Thyroid gland (tissue), 4 donors: Measurements from ENCODE around the gene PTGES.

ENCODE experiments used
- CTCF ChIP-seq, 6 experiments: fragments of 200-600 bp in 3 of 6; fragments of 450-650 bp in 3 of 6; sonication (generic) in 3 of 6; IDR thresholded peaks; one replicate each; pipeline ENCODE4 v1.5.1; 2016 to 2019; ENCODE audit warnings: antibody characterized with exemption in 6 of 6, mild to moderate bottlenecking in 2 of 6, inconsistent platforms in 1 of 6, moderate library complexity in 1 of 6
- POLR2A ChIP-seq, 2 donors: fragments of 450-650 bp; IDR thresholded peaks; one replicate each; pipeline ENCODE4 v1.6.1; 2017; ENCODE audit warnings: antibody characterized with exemption in 2 of 2, mild to moderate bottlenecking in 2 of 2, moderate library complexity in 1 of 2

- TF ChIP-seq CTCF (IDR thresholded peaks at IDR 0.05), result no peak
- TF ChIP-seq POLR2A (IDR thresholded peaks at IDR 0.05), result no peak
Measured at GRCh38 chr9:129722913-129723312, 29.9 kb downstream of the PTGES start.
